Measurements from ENCODE around the gene FOCAD.

The FOCAD gene

DNA sequence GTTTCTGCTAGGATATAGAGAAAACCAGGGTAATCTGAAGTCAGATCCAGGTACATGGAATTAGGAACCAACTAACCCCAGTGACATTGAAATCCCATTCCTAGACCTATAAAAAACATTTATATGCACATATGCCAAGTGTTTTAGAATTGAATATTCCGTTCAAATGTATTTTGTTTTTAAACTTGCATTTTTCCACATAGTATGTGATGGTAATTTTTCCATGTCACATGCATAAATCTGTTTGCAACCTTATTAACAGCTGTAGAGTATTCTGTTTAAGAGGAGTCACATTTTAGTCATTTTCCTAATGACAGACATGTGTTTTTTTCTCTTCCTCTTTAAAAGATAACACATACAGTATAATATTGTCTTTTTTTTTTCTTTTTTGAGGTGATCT, 50.2 kb downstream of the FOCAD start:
- DNase-seq (ENCODE audit: low read depth, low spot score), result no peak

- no peak for DNase-seq (ENCODE audit: low read depth, low spot score)
Observed at GRCh38 chr9:20740304-20740703, 56.2 kb downstream of the FOCAD start.

DNA sequence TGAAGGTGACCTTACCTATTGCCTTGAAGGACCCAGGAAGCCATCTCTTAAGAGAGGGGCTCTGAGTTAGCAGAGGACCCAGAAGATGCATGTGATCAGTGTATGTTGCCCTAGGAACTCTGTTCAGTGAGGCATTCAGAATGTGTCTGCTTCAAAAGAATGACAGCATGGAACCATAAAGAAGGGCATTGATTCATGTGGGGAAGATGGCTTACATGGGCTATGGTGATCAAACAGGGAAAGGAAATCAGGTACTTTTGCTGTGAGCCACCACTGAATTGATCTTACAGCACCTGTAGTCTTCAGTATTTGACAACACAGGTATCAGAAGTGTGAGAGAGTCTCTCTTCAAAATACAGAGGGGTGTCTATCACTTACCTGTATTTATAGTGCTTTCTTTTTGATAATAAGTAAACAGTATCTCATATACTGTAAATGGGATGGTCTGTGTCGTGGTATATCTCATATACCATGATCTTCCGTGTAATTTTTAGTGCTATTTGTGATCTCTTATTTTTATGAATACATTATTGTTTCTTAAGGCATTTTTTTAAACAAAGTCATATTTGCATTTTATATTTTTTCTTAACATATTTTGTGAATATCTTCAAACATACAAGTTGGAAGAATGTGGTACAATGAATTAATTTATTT, 57.0 kb downstream of the FOCAD start:
- DNase-seq (ENCODE audit: low read depth, low spot score), result no peak

DNA sequence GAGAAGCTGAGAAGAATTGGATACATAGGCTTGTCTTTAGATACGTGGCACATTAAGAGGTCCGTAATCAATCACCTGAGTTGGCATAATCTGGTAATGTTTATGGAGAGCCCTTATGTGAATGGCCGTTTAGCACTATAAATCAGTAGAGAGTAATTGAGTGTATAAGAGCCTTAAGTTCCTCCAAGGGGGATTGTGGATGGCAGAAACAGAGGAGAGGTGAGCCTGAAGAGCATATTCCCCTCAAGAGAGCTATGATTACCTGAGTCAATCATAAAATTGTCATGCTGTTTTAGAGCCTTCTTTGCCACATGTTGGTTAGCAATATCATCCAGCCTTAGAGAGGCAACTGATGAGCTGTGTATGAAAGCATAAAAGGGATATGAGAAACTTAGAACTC, 58.8 kb downstream of the FOCAD start:
- DNase-seq (ENCODE audit: low read depth, low spot score), result no peak

DNA sequence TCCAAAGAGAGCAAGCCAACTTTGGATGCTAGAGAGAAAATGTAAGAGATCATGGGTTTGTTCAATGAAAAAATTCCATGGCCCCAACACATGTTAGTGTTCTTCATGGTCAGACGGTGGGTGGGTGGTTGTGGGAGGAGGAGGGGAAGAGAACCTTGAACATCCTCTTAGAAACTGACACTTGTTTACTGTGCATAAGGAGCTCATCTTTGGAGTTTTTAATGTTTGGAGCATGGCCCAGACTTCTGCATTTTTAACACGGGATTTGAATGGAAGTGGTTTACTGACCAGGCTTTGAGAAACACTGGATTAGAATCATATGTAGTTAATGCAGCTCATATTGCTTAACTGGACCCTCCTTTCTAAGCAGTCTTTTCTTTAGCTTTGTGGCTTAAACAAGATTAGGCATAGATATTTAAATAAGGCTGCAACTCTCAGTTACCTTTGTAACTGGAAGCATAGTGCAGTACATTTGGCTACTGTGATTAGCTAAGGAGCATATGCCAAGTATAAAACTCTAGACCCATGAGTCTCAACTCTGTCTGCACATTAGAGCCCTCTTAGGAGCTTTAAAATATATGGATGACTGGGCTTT, 60.1 kb downstream of the FOCAD start:
- no peak for DNase-seq (ENCODE audit: low read depth, low spot score)

DNA sequence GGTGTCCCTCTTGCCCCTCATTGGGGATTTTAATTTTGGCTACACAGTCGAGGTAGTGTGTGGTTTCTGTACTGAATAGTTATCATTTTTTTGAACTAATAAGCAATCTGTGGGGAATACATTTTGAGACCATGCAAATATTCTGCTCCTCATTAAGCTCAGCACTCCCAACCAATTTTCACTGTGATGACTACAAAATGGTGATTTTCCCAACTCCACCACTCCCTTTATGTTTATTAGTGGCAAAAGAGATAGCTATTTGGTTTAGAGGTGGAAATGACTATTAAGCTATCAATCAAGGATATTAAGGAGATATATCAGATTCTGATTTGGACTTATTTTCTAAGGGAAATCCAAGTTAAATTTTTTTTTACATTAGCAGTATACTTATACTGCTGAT, 62.9 kb downstream of the FOCAD start:
- no peak for DNase-seq (ENCODE audit: low read depth, low spot score)

- DNase-seq (ENCODE audit: low read depth, low spot score), result no peak
Observed at GRCh38 chr9:20749496-20750198, 65.6 kb downstream of the FOCAD start.

GRCh38 chr9:20753761-20754160, 69.7 kb downstream of the FOCAD start:
- no peak for DNase-seq (ENCODE audit: low read depth, low spot score)

DNA sequence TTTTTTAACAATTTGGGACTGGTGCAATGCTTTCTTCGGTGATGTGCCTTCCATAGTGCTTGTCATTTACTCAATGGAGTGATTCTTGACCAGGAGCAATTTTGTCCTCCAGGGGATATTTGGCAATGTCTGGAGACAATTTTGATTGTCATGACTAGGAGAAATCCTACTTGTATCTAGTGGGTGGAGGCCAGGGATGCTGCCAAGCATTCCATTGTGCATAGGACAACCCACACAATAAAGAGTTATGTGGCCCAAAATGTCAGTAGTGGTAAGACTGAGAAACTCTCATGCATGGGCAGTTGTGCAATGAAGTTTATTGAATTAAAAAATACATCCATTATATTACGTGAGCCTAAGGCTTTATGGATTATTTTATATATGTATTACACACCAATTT, 70.5 kb downstream of the FOCAD start:
- no peak for DNase-seq (ENCODE audit: low read depth, low spot score)

DNA sequence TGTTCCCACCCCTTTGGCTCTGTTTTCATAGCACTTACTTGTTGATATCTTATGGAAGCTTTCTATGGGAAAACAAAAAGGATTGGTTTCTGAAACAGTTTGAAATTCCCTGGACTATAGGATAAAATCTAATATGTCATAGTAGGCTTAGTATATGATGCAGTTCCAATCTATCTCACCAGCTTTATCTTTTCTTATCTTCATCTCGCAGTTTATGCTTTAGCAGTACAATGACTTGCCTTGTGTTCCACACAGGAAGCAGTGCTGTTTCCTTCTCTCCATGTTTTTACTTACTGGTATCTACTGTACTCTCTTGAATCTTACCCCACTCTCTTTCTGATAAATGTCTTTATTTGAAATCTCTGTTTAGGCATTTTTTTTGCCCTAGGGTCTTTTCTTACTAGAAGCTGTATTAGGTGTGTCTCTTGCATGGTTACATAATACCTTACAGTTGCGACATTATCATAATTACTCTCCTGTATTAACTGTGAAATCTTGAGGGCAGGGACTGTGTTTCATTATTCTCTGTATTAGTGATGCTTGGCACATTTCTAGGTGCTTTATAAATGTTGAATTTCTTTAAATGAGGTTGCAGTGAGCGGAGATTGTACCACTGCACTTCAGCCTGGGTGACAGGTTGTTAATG, 76.3 kb downstream of the FOCAD start:
- DNase-seq (ENCODE audit: low read depth, low spot score), result no peak

DNA sequence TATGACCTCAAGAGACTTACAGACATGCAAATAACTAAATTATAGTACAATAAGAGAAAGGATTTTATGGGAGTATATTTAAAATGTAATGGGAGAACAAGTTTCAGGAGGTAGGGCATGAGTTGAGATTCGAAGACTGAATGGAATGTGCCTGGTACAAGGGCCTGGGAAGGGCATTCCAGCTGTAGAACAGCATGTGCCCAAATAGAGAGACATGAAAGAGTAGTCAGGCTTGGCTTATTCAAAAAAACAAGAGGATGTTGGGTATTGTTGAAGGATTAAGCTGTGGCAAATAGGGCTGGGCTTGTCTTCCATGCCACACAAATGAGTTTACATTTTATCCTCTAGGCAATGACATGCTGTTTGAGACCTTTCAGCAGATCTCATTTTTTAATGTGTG, 86.9 kb downstream of the FOCAD start:
- no peak for DNase-seq (ENCODE audit: low read depth, low spot score)

DNA sequence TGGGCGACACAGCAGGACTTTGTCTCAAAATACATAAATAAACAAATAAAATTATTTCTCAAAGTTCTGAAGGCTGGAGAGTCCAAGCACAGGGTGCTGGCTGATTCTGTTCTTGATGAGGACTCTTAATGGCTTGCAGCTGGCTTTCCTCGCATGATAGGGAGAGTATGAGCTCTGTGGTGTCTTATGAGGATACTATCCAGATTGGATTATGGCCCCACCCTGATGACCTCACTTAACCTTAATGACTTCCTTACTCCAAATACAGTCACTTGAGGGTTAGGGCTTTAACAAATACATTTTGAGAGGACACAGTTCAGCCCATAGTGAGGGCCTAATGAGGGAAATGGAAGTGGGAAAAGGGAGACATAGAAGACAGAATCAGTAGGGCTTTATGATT, 87.7 kb downstream of the FOCAD start:
- no peak for DNase-seq (ENCODE audit: low read depth, low spot score)

GRCh38 chr9:20775683-20776082, 91.6 kb downstream of the FOCAD start:
- no peak for DNase-seq (ENCODE audit: low read depth, low spot score)

GRCh38 chr9:20781092-20781491, 97.0 kb downstream of the FOCAD start:
- no peak for DNase-seq (ENCODE audit: low read depth, low spot score)

DNA sequence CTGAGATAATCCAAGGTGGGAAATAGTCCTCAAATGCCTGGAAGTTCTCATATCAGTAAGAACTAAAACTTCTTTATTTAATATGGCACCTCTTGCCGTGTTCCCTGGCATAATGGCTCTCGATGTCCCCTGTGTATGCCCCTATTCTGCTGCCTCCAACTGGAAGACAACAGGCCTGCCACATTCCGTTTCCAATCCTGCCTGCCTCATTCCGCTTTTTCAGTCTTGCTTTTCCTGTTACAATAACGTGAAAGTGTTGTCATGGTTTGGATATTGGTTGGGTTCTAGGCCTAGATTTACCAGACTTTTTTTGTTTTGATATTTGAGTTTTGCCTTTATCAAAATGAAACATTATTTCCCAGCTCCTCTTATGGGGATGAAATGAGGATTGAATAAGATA, 98.2 kb downstream of the FOCAD start:
- DNase-seq (ENCODE audit: low read depth, low spot score), result no peak

GRCh38 chr9:20783057-20784038, 99.3 kb downstream of the FOCAD start:
- no peak for DNase-seq (ENCODE audit: low read depth, low spot score)

GRCh38 chr9:20784196-20784595, 100.1 kb downstream of the FOCAD start:
- DNase-seq (ENCODE audit: low read depth, low spot score), result no peak

GRCh38 chr9:20786807-20787206, 102.7 kb downstream of the FOCAD start:
- DNase-seq (ENCODE audit: low read depth, low spot score), result no peak

DNA sequence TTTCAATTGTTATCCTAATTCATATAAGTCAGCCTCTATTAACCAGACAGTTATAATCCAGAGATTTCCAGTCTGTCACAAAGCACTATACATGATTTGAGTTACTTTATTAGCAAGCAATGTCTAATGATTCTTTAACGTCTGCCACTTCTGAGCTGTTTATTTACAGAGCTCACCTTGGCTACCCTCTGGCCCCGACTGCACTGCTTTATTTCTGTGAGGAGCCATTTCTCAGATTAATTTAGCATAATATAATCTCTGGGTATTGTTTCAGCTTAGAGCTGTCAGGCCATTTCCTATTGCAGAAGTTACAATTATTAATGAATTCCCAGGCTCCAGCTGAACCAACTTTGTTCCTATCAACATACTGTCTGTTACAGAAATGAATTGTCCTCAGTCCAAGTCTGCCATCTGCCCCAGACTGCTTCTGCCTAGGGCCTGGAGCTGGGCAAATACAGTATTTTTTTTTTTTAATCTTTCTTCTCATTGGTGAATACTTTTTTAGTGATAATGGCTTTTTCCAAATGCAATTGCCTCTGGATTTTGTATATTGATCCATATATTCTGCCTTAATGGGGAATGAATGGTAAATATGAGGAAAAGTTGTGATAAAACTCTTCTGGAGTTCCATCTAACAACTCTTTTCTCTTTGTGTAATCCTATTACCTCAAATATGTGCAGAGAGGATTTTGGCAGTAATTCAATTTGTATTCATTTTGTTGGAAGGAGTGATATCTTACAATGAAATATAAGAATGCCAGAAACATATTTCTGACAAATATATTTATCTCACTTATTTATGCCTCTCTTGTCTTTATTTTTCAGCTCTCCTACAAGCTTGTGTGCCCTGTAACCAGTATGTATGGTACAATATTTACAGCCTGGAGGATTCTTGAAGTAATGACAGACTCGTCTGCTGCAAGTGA, 104.7 kb downstream of the FOCAD start:
- no peak for DNase-seq (ENCODE audit: low read depth, low spot score)

GRCh38 chr9:20790721-20791120, 106.7 kb downstream of the FOCAD start:
- no peak for DNase-seq (ENCODE audit: low read depth, low spot score)

Measured in brain pericyte (primary cell).